Activated naive CD4-positive, alpha-beta T cell treated with anti-CD3 and anti-CD28 coated beads, Interleukin-2, amount 50 U/mL, for 16 hours (primary cell): ENCODE measurements around the gene TRABD2B.

Experiments used
- DNase-seq: peaks from one replicate; pipeline ENCODE4 v3.0.0-alpha.2; 2020

TRABD2B gene

DNA sequence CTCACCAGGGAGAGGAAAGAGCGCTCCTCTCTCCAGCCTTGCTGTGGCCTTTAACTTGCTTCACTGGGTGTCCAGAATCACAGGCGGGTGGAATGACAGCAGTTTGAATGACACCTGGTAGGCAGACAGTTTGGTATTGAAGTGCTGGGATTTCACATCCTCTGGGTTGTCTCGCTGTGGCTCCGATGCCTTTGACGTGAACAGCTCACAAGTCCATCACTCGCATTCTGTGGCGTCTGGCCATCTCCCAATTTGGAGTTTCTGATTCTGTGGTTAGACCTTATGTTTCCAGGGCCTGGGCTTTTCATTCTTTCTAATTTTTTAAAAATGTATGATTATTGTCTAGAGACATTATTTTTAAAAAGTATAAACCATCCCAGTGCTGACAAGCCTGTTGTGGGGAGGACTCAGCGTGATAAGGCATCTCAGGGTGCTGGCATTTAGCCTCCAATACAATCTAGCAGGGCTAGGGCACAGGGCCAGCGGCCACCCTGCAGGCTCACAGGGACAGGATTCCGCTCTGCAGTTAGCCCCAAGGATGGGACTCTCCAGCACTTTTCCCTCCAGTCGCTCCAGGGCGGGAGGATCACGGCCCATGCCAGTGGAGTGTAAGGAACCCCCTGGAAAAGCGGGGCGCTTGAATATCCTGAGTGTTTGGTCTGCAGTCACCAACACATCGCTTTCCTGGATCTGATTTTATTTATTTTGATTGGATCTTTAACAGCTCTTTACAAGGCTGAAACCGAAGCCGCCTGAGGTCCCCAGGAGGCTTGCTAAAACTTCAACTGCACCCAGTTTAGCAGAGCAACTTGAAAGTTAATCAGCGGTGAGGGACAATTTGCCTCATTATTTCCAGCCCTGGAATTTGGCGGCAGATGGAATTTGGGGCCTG is 178.3 kb downstream of the TRABD2B start:
- DNase-seq, result no peak

DNA sequence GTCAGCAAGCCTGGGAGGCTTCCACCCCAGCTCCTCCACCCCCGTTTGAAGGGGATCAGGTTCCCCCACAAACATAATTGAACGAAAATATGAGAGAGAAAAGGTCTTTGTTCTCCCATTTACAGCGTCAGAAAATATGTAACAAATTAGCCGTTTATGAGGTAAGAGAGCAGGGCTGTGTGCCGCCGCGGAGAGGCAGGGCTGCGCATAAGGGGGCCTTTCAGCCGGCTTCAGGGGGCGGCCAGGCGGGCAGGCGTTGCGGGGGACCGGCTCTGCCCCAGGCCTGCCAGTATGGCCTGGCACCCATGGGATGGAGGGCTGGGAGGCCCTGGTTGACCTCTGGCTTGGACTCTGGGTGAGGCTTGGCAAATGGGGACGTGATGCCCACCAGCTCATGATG is 179.3 kb downstream of the TRABD2B start:
- DNase-seq, result no peak

DNA sequence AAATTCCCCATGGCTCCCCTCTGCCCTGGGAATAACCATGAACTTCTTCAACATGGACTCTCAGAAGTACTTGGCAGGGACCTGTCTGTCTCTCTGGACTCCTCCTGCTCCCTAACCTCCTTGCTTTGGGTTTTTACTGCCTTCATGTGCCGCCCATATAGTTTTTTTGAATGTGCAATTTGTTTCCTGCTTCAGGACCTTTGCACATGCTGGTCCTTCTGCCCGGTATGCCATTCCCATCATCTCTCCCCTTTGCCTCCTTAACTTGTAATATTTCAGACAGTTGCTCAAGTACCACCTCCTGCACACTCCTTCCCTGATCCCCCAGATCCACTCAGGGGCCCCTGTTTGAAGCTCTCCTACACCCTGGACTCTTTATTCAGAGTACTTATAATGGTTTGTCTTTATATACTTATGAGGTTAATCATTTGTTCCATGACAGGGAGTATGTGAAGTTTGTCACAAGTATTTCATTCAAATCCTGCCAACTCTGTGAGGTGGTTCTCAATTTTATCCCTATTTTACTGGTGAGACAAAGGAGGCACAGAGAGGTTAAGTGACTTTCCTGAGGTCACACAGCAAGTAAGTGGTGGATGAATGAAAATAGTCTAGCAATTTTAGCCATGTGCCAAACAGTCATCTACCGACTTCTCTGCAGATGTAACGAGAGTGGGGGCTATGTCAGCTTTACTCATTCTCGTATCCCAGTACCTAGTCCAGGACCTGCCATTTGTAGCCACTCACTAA is 180.7 kb downstream of the TRABD2B start:
- DNase-seq, result no peak

DNA sequence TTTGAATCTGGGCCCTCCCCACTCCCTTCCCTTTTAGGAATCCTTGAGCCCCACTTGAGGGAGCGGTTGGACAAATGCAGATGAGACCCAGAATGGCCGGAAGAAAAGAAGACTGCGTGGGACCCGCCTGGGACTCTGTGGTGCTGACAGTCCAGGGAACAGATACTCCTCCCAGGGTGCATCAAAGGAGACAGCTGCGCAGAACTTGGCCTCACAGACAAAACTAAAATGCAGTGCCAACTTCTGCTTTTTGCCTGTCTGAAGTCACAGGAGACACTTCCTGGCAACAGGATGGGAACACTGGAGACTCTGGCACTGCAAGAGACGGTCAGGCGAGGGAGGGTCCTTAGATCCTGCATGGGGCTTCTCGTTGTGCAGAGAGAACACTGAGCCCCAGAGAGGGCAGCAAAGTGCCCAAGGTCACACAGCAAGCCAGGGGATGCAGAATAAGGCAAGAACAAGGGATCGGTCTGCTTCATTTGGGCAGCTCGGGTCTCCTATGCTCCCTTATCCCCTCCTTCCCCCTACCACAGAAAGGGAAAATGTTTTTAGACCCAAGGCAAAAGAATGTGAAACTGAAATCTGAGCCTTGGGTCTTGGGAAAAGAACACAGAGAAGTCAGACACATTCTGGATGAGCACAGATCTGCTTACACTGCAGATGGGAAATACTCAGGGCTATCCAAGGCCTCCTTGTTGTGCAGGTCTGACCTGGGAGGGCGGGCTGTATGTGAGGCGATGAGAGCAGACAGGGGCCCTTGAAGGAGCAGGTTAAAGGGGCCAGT is 182.4 kb downstream of the TRABD2B start:
- DNase-seq, result no peak

DNA sequence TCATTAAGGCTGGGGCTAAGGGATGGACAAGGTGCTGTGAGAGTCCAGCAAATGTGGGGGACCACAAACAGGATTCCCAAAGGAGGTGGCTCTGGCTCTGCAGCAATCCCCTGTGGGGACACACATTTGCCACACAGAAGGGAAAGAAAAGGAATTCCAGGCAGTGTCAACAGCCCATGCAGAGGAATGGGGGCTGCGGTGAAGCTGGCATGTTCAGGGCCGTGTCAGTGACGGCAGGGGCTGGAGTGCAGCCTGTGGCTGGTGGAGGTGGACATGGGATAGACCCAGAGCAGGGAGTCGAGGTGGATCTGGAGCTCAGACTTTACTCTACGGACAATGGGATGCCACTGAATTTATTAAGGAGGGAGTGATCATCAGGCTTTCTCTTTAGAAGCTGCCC is 183.2 kb downstream of the TRABD2B start:
- no peak for DNase-seq

DNA sequence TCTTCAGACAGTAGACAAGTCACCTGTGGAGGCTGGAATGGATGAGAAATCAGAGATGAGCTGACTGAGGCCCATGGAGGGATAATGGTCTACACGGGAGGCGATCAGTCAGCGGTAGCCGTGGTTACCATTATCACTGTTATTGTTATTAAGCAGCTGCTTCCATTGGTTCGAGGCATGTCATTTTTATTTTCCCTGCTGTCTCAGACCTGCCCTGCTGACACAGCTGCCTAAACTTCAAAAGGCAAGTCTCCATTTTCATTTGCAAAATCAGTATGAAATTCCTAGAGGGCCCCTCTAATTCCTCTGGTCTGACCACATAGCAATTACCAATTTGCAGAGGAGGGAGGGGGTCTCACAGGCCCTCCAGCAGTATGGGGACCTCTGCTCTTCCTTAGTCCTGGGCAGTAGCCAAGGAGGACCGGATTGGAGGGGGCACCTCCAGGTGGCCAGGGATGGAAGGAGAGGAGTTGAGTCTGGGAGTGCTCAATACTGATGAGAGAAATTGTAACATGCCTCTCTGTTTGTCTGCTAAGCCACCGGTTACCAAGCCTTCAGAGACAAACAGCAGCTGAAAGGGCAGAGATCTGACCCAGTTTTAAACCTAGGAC is 184.2 kb downstream of the TRABD2B start:
- DNase-seq, result no peak

DNA sequence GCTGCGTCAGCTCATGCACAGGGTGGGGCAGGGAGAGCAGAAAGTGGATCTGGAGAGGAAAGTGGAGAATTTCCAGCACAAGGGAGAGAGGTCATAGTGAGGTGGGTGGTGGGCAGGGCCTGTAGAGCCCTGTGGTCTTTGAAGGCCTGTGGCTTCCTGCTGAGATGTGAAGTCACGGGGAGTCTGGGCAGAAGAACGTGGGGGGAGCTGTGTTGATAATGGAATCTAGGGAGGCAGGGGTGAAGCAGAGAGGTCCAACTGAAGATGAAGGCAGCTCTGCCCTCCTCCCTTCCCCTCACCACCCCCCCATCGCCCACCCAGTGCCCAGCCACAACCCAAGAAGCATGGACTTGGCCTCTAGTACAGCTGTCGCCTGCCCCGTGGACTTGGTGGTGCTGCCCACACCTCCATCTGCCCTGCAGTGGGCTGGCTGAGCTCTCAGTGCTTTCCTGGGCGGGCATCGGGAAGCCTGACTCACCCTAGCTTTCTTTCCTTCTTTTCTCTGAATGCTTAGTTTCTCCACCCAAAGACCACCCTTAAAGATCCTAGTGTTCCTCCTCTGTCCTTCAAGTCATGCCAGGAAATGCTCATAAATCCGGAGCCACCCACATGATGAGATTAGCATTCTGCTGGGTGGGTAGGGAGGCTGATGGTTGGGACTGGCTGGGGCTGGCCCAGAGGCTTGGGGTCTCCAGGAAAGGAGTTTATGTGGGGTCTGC is 186.1 kb downstream of the TRABD2B start:
- no peak for DNase-seq

DNA sequence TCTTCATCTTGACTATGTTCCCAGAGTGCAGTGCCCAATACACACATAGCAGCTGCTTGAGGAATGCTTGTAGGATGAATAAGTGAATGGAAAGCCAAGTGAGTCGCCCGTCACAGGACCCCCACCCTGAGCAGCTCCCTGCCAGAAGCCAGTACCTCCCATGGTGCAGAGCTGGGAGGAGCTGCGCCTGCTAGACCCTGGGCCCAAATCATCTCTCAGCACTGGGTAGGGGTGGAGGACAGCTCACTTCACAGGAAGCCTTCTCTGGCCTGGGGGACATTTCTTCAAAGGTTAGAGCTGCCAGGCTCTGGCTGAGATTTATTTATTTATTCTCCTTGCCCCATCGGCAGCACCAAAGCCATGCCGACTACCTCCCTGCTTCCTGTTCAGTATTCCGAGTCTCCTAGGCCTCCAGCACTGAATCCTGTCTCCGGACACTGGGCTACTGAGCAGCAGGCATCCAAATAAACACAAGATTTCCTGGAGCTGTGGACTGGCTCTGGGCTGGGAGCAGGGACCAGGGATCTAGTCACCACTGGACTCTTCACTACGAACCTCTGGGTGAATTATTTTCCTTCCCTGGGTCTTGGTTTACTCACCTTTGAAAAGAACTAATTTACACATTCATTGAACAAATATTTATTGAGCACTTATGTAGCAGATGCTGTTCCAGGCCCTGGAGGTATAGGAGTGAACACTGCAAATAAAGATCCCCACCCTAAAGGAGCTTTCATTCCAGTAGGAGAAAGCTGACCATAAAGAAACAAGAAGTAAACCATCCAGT is 187.7 kb downstream of the TRABD2B start:
- DNase-seq, result no peak

DNA sequence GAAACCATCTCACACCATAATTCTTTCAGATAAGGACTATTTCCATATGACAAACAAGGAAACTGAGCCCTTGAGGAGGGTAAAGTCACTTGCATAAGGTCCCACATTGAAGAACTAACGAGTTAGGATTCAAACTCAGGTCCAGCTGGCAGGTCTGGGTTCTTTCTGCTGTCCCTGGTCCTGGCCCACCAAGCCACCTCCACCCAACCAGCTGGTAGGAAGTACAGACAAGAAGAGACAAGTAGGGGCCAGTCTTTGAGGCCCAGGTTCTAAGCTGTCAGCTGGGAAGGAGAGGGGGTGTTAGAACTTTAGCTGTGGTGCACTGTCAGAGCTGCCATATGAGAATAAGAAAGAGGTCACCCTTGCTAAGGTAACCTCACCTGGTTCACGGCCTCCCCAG is 188.6 kb downstream of the TRABD2B start:
- no peak for DNase-seq

DNA sequence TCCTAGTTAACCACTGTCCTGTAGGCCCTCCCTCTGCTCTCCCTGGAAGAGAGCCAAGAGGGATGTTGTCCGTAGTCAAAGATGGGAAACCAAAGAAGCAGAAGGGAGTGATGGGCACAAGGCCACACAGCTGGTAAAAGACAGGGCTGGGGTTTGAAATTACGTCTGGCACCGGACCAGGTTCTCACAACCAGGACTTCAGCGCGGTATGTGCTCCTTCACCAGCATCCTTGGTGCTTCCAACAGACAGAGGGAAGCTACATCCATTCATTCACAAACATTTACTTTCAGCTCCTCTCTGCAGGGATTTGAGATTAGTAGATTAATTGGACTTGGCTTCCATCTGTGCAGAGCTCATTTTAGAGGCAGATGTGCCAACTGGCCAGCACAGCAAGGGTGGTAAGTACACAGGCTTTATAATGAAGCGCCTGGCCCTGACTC is 191.2 kb downstream of the TRABD2B start:
- DNase-seq, result no peak

DNA sequence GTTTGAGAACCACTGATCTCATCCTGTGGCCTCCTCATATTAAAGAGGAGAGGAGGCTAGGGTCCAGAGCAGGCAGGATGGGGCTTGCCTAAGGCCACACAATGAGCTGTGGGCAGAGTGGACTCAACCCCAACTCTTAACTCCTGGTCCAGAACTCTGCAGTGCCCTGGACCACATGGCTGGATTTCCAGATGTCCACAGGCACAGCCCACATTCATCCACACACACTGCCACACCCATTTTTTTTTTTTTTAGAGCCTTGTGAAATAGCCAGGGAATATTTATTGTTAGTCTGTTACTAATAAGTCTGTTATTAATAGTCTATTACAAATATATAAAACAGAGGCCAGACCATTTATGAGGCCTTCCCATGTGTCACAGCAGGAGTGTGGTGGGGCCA is 192.2 kb downstream of the TRABD2B start:
- DNase-seq, result no peak

DNA sequence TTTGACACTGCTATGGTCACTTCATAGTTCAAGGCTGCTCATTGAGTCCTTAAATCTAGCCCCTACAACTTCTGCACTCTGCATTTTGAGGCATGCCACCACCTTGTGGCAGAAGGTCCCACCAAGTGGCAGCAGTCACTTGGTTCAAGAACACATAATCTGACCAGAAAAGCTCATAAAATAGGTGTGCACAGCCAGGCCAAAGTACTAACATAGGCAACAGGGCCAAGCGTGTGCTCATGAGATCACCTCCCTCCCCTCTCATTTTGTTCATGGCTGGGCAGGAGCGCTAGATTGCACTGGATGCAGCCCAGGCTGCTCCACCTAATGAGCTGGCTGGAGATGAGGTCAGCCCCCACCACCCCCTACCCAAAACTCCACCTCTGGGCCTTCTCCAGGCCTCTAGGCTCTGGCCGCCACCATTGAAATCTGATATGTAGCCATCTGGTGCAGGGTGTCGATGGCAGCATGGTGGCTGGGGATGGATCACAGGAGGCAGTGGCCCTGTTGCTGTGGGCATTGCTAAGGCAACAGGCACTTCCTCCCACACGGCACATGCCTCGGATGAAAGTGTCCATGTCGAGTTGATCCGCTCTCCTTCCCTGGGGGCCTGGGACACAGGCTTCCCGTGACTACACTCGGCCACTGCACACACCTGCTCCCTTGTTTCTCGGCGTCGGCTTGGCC is 193.2 kb downstream of the TRABD2B start:
- no peak for DNase-seq

DNA sequence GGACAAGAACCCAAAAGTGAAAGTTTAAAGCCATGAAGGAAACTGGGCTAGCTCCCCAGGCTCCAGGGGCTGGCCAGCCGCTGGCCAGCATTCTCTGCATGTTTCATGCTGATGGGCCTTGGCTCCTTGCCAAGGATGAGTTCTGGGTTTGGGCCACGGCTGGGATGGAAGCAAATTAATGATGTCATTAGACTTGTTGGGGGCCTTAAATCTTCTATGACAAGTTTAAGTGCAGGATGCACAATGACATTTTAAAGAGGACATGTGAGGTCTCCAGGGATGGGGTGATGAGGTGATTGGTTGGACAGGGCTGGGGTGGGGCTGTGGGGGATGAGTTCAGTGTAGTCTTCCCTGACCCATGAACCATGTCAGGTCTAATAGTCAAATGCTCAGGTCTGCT is 199.6 kb downstream of the TRABD2B start:
- DNase-seq, result no peak

DNA sequence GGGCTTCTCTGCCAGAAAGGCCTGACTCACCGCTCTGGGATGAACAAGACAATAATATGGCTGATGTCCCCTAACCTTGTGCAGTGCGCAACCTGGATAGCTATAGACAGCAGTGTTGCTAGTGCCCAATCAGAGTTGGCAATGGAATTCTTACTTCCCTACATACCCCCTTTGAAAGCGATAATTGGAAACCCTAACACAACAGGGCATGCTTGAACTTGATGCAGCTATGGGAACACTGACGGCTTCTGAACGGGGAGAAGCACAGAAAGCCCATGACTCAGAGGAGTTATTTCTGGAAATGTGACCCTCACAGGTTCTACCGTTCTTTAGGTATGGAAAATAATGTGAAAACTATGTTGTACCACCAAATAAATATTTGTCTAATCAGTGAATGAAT is 200.6 kb downstream of the TRABD2B start:
- DNase-seq, result no peak

DNA sequence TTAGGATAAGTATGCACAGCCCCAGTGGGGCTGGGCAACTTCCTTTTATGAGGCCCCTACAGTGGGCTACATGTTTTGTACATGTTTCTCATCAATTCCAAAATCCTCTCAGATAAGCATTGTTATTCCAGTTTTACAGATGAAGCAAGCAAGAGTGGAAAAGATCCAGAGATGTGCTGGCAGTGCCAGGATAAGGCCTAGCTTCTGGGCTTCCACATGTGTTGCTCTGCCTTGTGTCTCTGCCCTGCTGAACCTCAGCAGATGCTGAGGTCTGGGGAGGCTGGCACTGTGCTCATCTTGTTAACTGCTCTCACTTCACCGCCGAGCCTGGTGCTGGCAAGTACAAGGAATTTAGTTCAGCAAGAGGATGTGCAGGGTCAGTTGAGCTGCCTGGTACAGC is 202.1 kb downstream of the TRABD2B start:
- DNase-seq, result no peak

DNA sequence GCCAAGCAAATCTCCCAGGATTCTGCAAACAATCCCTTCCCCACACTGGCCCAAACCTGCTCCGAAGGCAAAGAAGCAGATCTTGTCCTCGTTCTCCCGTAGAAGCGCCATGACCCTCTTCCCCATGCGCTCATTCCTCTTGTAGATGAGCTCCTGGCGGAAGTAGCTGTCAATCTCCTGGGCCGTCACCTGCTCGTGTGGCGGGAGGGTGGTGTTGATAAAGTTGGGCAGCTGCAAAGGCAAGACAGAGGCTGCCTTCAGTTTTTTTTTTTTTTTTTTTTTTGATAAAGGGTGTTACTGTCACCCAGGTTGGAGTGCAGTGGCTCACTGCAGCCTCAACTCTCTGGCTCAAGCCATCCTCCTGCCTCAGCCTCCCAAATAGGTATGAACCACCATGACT is 202.7 kb downstream of the TRABD2B start:
- DNase-seq, result no peak

DNA sequence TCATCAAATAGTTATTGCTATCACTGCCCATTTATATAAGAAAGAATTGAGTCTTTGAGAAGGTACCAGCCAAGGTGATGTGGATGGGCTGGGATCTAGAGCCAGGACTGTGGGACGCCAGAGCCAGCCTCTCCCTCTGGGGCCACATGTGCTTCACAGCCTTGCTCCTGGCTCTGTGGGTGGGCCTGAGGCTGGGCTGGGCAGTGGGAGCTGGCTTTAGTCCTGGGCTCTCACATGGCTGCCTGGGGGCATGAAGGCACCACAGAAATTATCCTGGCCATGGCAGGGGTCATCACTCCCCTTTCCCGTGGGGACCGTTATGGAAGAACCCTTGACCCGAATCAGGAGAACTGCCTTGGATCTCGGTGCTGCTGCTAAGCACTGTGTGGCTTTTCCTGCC is 203.1 kb downstream of the TRABD2B start:
- no peak for DNase-seq

DNA sequence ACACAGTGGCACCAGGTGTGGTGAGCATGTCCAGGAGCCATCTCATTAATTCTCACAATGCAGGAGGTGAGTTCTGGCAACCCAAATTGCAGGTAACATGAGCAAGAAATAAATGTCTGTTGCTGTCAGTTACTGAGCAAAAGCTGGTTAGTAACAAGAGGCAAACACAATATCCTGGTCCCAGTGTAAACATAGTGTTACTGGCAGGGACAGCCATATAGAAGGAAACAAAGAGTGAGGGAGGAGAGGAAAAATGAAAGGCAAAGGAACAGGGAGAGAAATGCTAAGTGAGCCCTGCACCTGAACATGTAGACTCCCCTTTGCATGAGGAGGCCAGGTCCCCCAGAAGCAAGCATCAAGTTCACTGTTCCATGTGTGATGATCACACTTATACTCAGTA is 203.6 kb downstream of the TRABD2B start:
- DNase-seq, result no peak

DNA sequence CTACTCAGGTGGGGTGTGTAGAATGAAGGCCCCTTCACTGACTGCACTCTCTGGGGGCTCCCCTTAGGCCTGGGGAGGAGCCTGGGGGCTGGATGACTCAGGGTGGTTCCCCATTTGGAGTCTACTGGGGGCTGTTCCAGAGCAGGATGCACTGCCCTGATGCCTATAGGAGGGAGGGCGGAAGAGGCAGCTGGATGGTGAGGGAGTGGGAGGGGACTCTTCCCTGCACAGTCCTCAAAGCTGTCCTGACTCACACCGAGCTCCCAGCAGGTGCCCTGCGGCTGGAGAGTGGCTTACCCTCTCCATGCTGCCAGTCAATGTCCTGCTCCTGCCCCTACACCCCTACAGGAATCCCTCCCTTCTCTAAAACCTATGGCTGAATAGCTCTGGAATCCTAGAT is 204.4 kb downstream of the TRABD2B start:
- no peak for DNase-seq

DNA sequence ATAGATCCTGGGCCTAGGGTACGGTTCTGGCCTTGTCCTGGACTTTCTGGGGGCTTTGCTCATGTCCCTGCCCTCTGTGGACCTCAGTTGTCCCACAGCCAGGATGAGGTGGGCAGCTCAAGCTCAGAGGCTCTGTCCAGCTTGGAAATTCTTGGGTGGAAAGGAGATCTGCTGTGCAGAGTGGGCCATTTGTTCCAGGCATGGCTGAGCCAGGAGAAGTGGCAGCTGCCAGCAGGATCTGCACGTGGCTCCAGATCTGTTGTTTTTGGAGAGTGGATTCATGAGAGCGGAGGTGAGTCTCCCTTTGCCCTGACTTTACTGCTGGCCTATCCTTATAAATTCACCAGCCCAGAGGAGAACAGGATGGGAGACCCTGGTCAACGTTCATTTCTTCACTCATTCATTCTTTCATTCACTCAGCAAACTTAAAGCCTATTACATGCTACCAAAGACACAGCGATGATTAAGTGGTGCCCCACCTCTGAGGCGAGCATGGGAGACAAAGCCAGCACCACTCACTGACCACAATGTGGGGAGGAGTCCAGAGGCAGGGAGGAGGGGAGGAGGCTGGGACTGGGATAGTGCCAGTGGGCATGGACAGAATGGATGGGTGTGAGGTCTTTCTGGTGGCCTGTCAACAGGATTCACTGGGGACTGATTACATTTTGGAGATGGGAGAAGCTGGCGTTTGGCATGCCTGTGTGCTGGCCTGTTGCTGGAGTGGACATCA is 205.1 kb downstream of the TRABD2B start:
- DNase-seq, result no peak
